GM18508 (cell line): Measurements from ENCODE around the gene PDIA5.

Experiments
- ATAC-seq: cut with Tn5 transposase; IDR thresholded peaks from one replicate; pipeline ENCODE4 v1.9.1; 2021; ENCODE audit warnings: moderate number of reproducible peaks; ENCODE audit not compliant: insufficient read depth, unreplicated experiment

The PDIA5 gene

GRCh38 chr3:123038751-123039150 lies 28.1 kb upstream of the PDIA5 start:
- no peak for ATAC-seq

DNA sequence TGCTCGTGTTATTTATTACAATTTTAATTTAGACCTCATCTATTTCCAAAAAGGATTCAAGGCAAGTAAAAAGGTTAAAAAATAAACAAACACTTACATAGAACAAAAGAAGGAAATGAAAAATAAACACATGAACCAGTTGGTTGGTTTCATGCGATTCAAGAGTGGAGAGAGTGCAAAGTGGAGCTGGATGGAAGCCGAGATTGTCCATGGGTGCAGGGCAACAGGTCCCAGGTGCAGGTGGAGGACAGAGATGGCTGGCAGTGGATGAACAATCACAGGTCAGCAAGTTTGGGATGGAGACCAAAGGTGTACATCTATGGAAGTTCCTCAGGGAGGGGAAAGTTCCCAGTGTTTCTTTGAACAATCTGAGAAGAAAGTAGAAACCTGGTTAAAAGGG lies 27.6 kb upstream of the PDIA5 start:
- ATAC-seq: no peak

DNA sequence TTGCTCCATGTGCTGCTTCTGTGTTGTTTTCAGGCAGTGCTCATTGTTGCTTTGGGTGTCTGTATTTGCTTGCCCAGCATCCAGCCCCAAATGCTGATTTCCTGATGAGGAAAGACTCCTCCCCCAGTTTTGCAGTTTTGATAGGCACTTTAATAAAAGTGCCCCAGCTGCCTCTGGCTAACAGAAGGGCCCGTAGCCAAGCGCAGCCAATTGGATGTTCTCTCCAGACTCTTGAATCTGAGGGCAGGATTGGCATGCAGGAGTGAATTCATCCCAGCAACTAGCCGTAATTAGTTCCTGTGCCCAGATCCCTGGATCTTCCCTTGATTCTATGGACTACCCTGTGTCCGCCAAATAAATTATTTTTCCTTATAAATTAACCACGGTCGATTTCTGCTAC lies 24.4 kb upstream of the PDIA5 start:
- ATAC-seq: no peak

DNA sequence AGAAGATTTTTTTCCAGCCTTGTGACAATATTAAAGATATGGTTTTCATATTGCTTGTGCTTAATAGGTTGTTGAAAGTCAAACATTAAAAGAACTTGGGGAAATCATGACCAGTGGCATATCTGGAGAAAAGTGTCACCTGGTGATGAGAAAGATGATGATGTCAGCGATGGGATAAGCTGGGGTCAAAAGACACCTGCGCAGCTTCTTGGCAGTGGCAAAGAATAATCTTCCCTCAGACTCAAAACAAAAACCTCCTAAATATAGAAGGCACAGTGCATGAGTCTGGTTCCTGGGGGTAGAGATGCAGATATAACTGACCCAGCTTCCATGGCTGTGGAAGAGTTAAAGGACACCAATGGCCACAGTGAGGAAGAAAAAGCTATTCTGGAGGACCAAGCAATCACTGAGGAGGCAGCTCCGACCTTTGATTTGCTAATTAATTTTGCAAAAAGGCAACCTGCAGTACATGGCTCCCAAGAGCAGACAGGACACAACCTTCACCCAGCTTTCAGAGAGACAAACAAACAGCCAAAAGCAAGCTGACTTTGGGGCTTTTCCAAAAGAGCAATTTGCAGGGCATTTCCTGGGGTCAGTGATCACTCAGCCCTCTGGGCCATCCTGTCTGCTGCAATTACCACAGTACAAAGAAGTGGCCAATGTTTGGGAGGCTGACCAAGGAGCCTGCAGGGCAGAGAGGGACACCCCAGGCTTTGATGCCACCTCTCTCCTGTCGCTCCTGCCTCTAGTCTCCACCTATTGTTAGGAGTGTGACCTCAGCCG lies 21.7 kb upstream of the PDIA5 start:
- no peak for ATAC-seq

GRCh38 chr3:123046262-123047061 lies 20.4 kb upstream of the PDIA5 start:
- ATAC-seq: no peak

DNA sequence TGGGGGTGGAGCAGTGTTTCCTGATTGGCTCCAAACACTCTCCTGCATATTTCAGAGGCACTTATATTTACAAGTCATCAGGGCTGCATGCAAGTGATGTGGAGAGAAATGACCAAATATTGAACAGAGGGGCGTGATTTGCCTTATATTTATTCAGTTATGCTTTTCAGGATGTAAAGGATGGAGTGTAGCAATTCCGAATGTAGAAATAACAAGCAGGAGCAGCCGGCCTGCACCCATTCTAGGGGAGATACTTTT lies 19.8 kb upstream of the PDIA5 start:
- no peak for ATAC-seq

DNA sequence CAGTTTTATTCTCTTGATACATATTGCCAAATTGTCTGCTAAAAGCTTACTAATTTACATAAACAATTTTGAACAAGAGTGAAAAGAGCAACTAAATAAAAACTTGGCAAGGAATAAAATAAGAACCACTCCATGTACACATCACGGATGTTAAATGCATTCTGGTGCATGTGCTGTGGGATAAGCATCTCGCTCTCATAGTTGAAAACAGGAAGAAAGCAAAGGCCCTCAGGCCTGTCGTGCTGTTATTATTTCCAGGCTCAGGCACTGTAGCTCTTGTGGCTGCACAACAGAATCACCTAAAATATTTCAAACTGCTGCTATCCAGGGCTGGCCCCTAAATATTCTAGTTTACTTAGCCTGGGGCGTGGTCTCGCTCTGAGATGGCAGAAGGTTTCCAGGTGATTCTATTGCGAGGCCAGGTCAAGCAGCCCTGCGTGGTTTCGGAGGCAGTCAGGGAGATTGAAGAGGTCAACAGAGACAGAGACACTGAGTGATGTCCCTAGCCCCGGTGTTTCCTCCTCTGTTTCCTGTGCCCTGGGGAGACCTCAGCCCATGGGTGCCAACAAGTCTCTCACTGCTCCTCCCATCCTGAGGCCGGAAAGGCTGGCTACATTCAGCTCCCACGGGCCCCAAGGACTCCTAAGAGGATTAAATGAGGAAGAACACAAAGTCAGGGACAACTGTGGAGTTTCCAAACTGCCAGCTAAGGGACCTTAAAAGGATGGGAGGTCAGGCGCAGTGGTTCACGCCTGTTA lies 18.2 kb upstream of the PDIA5 start:
- ATAC-seq: no peak

DNA sequence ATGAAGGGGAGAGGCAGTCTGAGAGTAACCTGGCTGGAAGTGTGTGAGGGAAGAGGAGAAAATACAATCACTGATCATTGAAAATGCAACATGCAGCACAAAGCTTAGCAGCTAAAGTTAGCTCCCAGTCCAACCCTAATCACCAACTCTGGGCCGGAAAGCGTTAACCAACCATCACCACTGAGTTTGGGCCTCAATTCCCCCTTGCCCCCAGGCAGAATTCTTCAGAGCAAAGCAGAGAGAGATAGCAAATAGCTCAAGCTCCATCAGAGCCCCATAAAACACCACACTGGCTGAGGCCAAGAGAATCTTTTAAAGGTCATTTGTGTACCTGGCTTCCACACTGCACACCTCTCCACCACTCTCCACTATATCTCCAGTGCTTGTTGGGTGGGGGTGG lies 16.2 kb upstream of the PDIA5 start:
- ATAC-seq: no peak

GRCh38 chr3:123053107-123053506 lies 13.7 kb upstream of the PDIA5 start:
- no peak for ATAC-seq

DNA sequence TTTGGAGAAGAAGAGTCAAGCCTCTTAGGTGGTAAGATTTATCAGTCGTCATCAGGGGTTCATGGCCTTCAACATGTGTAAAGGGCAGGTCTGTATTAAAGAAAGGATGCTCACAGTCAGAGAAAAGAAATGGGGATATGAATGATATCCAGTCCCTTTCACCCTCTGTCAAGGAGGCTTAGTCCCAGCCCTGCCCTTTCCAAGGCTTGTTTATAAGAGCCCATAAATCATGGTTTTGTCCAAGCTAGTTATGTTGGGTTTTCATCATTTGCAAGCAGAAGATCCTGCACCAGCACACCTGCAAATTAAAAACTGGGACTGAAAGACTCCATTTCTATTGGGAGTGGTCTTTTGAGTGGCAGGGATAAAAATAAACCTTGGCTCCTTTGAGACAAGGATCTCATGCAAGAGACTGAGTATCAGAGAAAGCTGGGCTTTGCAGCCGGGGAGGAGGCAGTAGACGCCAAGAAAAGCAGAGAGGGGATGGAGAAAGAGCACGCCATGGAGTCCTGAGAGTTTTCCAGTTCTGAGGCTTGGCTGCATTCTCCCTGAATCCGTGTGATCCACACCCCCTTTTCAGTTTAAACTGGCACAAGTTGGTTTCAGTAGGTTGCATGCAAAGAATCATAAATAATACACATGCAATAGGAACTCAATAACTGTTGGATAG lies 12.6 kb upstream of the PDIA5 start:
- no peak for ATAC-seq

GRCh38 chr3:123054931-123055330 lies 11.9 kb upstream of the PDIA5 start:
- ATAC-seq: no peak

DNA sequence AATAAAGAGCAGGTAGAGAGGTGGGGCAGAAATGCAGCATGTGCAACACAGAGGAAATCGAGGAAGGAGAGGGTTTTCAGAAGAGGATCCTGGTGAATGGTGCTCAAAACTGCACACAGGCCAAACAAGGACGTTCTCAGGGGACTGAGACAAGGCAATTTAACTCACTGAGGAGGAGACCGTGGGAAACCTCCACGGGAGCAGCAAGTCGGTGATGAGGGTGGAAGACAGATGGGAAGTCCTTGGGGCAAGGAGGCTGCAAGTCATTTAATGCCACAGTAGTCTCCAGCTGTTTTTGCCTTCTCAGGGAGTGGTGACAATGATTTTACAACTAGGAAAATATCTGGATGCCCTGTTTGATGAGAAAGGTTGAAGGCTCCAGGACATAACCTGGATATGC lies 11.5 kb upstream of the PDIA5 start:
- no peak for ATAC-seq

DNA sequence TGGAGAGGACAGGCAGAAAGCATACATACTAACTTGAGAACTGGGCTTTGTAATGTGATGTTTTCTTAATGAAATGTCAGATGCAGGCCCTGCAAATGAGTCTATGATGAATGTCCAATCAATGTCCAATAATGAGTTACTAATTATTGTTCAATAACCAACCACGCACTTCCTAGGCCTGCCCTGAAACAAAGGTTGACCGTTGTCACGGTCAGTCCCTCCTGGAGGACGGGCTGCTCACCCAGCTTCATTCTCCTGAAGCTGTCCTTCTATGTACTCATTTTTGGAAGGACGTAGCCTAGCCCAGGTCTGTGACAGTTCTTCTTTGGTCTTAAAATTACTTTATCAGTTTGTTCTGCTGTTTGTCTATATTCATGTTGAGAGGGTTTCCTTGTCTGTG lies 8.3 kb upstream of the PDIA5 start:
- ATAC-seq: no peak

- no peak for ATAC-seq
Measured at GRCh38 chr3:123060054-123060453, 6.8 kb upstream of the PDIA5 start.

DNA sequence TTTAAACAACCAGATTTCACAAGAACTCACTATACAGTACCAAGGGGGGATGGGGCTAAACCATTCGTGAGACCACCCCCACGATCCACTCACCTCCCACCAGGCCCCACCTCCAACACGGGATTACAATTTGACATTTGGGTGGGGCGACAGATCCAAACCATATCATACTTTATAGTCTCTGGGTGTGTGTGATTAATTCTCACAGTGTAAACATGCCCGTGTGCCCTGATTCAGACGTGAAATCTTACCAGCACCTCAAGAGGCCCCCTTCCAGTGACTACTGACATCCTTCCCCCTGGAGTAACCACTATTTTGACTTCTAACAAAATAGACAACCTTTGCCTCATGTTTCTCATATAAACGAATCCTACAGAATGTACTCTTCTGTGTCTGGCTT lies 5.0 kb upstream of the PDIA5 start:
- no peak for ATAC-seq

DNA sequence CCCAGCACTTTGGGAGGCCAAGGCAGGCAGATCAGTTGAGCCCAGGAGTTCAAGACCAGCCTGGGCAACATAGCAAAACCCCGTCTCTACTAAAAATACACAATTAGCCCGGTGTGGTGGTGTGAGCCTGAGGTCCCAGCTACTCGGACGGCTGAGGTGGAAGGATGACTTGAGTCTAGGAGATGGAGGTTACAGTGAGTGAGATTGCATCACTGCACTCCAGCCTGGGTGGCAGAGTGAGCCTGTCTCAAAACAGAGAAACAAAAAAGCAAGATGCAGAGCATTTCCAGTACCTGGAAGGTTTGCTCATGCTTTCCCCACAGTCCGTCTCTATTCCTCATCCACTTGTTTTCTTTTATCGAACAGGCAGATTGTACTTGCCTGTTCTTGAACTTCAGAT lies 3.8 kb upstream of the PDIA5 start:
- ATAC-seq: no peak

GRCh38 chr3:123064506-123064905 lies 2.3 kb upstream of the PDIA5 start:
- ATAC-seq: no peak

GRCh38 chr3:123064914-123065313 lies 1.9 kb upstream of the PDIA5 start:
- no peak for ATAC-seq

DNA sequence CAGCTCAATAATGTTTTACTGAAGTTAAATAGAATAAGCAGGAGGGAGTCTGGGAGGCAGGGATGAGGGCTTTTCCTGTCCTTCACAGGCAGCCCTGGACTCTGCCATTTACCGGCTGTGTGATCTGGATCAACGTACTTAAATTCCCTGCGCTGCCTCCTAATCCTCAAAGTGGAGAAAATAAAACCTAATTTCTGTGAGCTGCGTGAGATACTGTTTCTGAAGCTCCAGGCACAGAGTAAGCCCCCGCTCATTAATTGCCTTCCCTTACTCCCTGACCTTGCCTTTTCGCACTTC lies 278 bp upstream of the PDIA5 start:
- ATAC-seq: no peak

- ATAC-seq: no peak
Measured at GRCh38 chr3:123067689-123068600, 1.1 kb downstream of the PDIA5 start.
